HG03442 (cell line): Measurements from ENCODE around the gene EPS15.
"Not testable (repeated sequence)": the region's sequence is repeated elsewhere in the genome, so short reads cannot be mapped to it uniquely, and the experiment has no call there.

Source experiments
- ATAC-seq: cut with Tn5 transposase; IDR thresholded peaks from one replicate; pipeline ENCODE4 v1.9.1; 2021; ENCODE audit warnings: mild to moderate bottlenecking, moderate library complexity; ENCODE audit not compliant: unreplicated experiment

Gene EPS15

GRCh38 chr1:51344276-51344601 lies 174.8 kb downstream of the EPS15 start:
- ATAC-seq = no peak

- no peak for ATAC-seq
Observed at GRCh38 chr1:51343624-51344023, 175.4 kb downstream of the EPS15 start.

- no peak for ATAC-seq
Observed at GRCh38 chr1:51342591-51343206, 176.4 kb downstream of the EPS15 start.

GRCh38 chr1:51341876-51342496 lies 177.1 kb downstream of the EPS15 start:
- ATAC-seq = peak; percentile 67

GRCh38 chr1:51340380-51340779 lies 178.7 kb downstream of the EPS15 start:
- no peak for ATAC-seq

- no peak for ATAC-seq
Observed at GRCh38 chr1:51336711-51337110, 182.4 kb downstream of the EPS15 start.

- no peak for ATAC-seq
Observed at GRCh38 chr1:51336004-51336403, 183.1 kb downstream of the EPS15 start.

- no peak for ATAC-seq
Observed at GRCh38 chr1:51331206-51332100, 187.6 kb downstream of the EPS15 start.

- ATAC-seq = no peak
Observed at GRCh38 chr1:51330331-51331201, 188.5 kb downstream of the EPS15 start, which contains the start of gene TTC39A. Gene TTC39A, minus strand, starts transcription at chr1:51330562. Its CDS starts 85 bp downstream, at chr1:51330477.

GRCh38 chr1:51329443-51330325 lies 189.4 kb downstream of the EPS15 start:
- no peak for ATAC-seq

- no peak for ATAC-seq
Observed at GRCh38 chr1:51328926-51329325, 190.1 kb downstream of the EPS15 start.

- no peak for ATAC-seq
Observed at GRCh38 chr1:51328279-51328678, 190.8 kb downstream of the EPS15 start.

- no peak for ATAC-seq
Observed at GRCh38 chr1:51327386-51327785, 191.7 kb downstream of the EPS15 start.

- no peak for ATAC-seq
Observed at GRCh38 chr1:51326839-51327238, 192.2 kb downstream of the EPS15 start.

- ATAC-seq = no peak
Observed at GRCh38 chr1:51325878-51326755, 192.9 kb downstream of the EPS15 start.

GRCh38 chr1:51325391-51325790 lies 193.7 kb downstream of the EPS15 start:
- no peak for ATAC-seq

- not testable (repeated sequence) for ATAC-seq
Observed at GRCh38 chr1:51325011-51325385, 194.1 kb downstream of the EPS15 start.

- no peak for ATAC-seq
Observed at GRCh38 chr1:51324251-51325010, 194.6 kb downstream of the EPS15 start.
